ENCODE data around the gene UNC5B. TPM values are rescaled to one million over a fixed set of nuclear protein-coding genes. Genes with fewer than 3 reads are reported as not detected.

UNC5B gene
- total RNA-seq, 1 donor from 2014 or later, result 26.9 TPM

- no peak for TF ChIP-seq CTCF (IDR thresholded peaks at IDR 0.05; ENCODE audit: insufficient read depth, low read length, poor library complexity, severe bottlenecking)
- no peak overlapping the region for H3K4me3 ChIP-seq (ENCODE audit: low read depth, low read length)
- no peak for DNase-seq (ENCODE audit: low read depth)
- peaks cover 9% of the 10 kb centered on the region for H3K27me3 ChIP-seq (ENCODE audit: control insufficient read depth, insufficient read depth, low read length)
- no peaks in the 10 kb centered on the region for H3K36me3 ChIP-seq (ENCODE audit: control insufficient read depth, insufficient read depth, low read length)
These were observed 13.1 kb downstream of the UNC5B start for GRCh38 chr10:71225291-71226058.

GRCh38 chr10:71228875-71229675 lies 16.7 kb downstream of the UNC5B start:
- Histone ChIP-seq H3K36me3 (ENCODE audit: control insufficient read depth, insufficient read depth, low read length) (no peaks in the 10 kb centered on the region), H3K27me3 (ENCODE audit: control insufficient read depth, insufficient read depth, low read length) (peaks cover 29% of the 10 kb centered on the region), H3K4me3 (ENCODE audit: low read depth, low read length) (no peak overlapping the region)
- no peak for DNase-seq (ENCODE audit: low read depth)
- TF ChIP-seq CTCF (IDR thresholded peaks at IDR 0.05; ENCODE audit: insufficient read depth, low read length, poor library complexity, severe bottlenecking), result no peak

GRCh38 chr10:71229726-71230655 lies 17.6 kb downstream of the UNC5B start:
- TF ChIP-seq CTCF (IDR thresholded peaks at IDR 0.05; ENCODE audit: insufficient read depth, low read length, poor library complexity, severe bottlenecking), result no peak
- Histone ChIP-seq H3K4me3 (ENCODE audit: low read depth, low read length) (no peak overlapping the region), H3K36me3 (ENCODE audit: control insufficient read depth, insufficient read depth, low read length) (no peaks in the 10 kb centered on the region), H3K27me3 (ENCODE audit: control insufficient read depth, insufficient read depth, low read length) (peaks cover 34% of the 10 kb centered on the region)
- no peak for DNase-seq (ENCODE audit: low read depth)

GRCh38 chr10:71230656-71231025 lies 18.3 kb downstream of the UNC5B start:
- no peak for DNase-seq (ENCODE audit: low read depth)
- no peak for TF ChIP-seq CTCF (IDR thresholded peaks at IDR 0.05; ENCODE audit: insufficient read depth, low read length, poor library complexity, severe bottlenecking)

GRCh38 chr10:71231206-71231605 lies 18.8 kb downstream of the UNC5B start:
- no peak for DNase-seq (ENCODE audit: low read depth)
- no peak for TF ChIP-seq CTCF (IDR thresholded peaks at IDR 0.05; ENCODE audit: insufficient read depth, low read length, poor library complexity, severe bottlenecking)
- Histone ChIP-seq H3K36me3 (ENCODE audit: control insufficient read depth, insufficient read depth, low read length) (no peaks in the 10 kb centered on the region), H3K27me3 (ENCODE audit: control insufficient read depth, insufficient read depth, low read length) (peaks cover 46% of the 10 kb centered on the region), H3K4me3 (ENCODE audit: low read depth, low read length) (no peak overlapping the region)

More at GRCh38 chr10:71230656-71231025, 18.3 kb downstream of the UNC5B start:
- Histone ChIP-seq H3K4me3 (ENCODE audit: low read depth, low read length) (no peak overlapping the region), H3K27me3 (ENCODE audit: control insufficient read depth, insufficient read depth, low read length) (peaks cover 40% of the 10 kb centered on the region), H3K36me3 (ENCODE audit: control insufficient read depth, insufficient read depth, low read length) (no peaks in the 10 kb centered on the region)

All from kidney epithelial cell (primary cell).